Suprapubic skin (tissue), 3 donors: ENCODE results near the gene CRTAP.
"Not testable (repeated sequence)": the region's sequence is repeated elsewhere in the genome, so short reads cannot be mapped to it uniquely, and the experiment has no call there.

Experiments
- POLR2AphosphoS5 ChIP-seq, 3 donors: sonication (generic); formaldehyde crosslinking; IDR thresholded peaks; one replicate each; pipeline ENCODE4 v1.6.1; 2017; ENCODE audit warnings: antibody characterized with exemption in 3 of 3
- TF ChIP-seq, protein P1 (sequence below), 2 donors: fragments of 200-600 bp in 1 of 2; fragments of 450-650 bp in 1 of 2; sonication (generic) in 1 of 2; IDR thresholded peaks; one replicate each; pipeline ENCODE4 v1.5.1; 2016 to 2019; ENCODE audit warnings: antibody characterized with exemption in 2 of 2, mild to moderate bottlenecking in 1 of 2, moderate library complexity in 1 of 2

DNA sequence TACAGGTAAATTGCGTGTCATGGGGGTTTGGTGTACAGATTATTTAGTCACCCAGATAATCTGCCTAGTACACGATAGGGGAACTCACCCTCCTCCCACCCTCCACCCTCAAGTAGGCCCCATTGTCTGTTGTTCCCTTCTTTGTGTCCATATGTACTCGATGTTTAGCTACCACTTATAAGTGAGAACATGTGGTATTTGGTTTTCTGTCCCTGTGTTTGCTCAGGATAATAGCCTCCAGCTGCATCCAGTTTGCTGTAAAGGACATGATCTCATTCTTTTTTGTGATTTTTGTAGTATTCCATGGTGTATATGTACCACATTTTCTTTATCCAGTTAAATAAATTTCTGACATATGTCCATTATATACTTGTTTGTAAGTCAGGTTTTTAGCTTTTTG lies 44.0 kb upstream of the CRTAP start:
- not testable (repeated sequence) for TF ChIP-seq POLR2AphosphoS5 (IDR thresholded peaks at IDR 0.05)
- TF ChIP-seq, protein P1, sequence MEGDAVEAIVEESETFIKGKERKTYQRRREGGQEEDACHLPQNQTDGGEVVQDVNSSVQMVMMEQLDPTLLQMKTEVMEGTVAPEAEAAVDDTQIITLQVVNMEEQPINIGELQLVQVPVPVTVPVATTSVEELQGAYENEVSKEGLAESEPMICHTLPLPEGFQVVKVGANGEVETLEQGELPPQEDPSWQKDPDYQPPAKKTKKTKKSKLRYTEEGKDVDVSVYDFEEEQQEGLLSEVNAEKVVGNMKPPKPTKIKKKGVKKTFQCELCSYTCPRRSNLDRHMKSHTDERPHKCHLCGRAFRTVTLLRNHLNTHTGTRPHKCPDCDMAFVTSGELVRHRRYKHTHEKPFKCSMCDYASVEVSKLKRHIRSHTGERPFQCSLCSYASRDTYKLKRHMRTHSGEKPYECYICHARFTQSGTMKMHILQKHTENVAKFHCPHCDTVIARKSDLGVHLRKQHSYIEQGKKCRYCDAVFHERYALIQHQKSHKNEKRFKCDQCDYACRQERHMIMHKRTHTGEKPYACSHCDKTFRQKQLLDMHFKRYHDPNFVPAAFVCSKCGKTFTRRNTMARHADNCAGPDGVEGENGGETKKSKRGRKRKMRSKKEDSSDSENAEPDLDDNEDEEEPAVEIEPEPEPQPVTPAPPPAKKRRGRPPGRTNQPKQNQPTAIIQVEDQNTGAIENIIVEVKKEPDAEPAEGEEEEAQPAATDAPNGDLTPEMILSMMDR (IDR thresholded peaks at IDR 0.05) = not testable (repeated sequence)
